ENCODE results near the gene DMD.
"Not testable (repeated sequence)": the region's sequence is repeated elsewhere in the genome, so short reads cannot be mapped to it uniquely, and the experiment has no call there.

Gene DMD

DNA sequence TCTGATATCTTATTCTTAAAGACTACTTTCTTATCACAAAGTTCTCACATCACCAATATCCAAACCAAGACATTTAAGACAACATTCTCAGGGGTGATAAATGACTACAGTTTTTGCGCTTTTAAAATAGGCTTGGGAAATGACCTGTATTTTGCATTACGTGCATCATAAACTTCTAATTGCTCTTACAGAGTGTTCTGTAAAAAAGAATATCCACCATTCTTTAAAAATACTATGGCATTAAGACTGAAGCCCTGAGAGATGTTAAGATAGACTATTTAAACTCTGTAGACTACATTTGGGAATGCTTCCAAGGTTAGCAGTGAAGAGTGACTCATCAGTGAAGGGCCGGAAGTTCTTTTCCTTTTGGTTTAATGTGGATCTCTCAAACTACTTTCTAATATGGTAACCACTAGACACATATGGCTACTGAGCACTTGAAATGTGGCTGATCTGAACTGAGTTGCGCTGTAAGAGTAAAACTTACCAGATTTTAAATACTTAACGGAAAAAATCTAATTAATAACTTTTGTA is 1620.7 kb downstream of the DMD start:
- Histone ChIP-seq H3K36me3 (ENCODE audit: control insufficient read depth, insufficient read depth, low read length) (no peaks in the 10 kb centered on the region), H3K4me1 (ENCODE audit: control insufficient read depth, insufficient read depth, low read length) (no peaks in the 10 kb centered on the region), H3K27me3 (ENCODE audit: control insufficient read depth, insufficient read depth, low read length) (no peaks in the 10 kb centered on the region), H3K9me3 (ENCODE audit: control insufficient read depth, low read length) (no peaks in the 10 kb centered on the region), H3K9ac (ENCODE audit: low read length) (no peak overlapping the region), H3K4me3 (ENCODE audit: low read length) (no peak overlapping the region)

DNA sequence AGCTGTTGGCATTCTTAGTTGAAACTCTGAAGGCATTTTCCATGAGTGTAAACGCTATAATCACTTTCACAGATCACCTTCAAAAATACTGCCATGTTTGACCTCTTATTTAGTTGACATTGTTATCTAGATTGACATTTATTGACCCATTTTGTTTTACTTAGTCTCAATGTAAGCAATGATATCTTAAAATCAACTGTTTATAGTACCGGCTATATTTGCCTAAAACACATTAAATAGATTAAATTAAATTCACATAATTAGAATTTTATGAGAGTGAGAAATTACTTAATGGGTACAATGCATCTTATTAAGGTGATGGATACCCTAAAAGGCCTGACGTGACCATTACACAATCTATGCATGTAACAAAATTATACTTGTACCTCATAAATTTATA is 1621.8 kb downstream of the DMD start:
- H3K27me3 ChIP-seq (ENCODE audit: control insufficient read depth, insufficient read depth, low read length), result no peaks in the 10 kb centered on the region
- H3K4me1 ChIP-seq (ENCODE audit: control insufficient read depth, insufficient read depth, low read length), result no peaks in the 10 kb centered on the region
- H3K9me3 ChIP-seq (ENCODE audit: control insufficient read depth, low read length), result no peaks in the 10 kb centered on the region
- H3K36me3 ChIP-seq (ENCODE audit: control insufficient read depth, insufficient read depth, low read length), result no peaks in the 10 kb centered on the region
- no peak overlapping the region for H3K9ac ChIP-seq (ENCODE audit: low read length)
- H3K4me3 ChIP-seq (ENCODE audit: low read length), result no peak overlapping the region

DNA sequence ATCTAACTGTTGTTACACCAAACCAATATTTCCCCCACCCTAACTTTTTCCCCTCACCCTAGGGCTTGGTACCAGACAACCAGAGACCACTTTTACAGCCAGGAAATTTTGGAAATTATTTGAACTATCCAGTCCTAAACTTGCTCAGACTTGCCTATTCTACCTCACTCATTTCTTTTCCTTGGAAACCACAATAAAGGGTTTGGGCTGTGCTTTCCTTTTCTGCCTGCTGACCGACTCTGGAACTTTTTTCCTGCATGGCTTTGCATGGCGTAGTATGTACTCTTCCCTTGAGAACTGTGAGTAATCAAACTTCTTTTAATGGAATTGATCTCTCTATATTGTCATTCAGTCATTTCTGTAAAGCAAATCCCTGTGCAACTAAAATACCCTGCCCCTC is 1623.0 kb downstream of the DMD start:
- H3K9ac ChIP-seq (ENCODE audit: low read length), result no peak overlapping the region
- H3K4me3 ChIP-seq (ENCODE audit: low read length), result no peak overlapping the region
- no peaks in the 10 kb centered on the region for H3K4me1 ChIP-seq (ENCODE audit: control insufficient read depth, insufficient read depth, low read length)
- no peaks in the 10 kb centered on the region for H3K27me3 ChIP-seq (ENCODE audit: control insufficient read depth, insufficient read depth, low read length)
- H3K36me3 ChIP-seq (ENCODE audit: control insufficient read depth, insufficient read depth, low read length), result no peaks in the 10 kb centered on the region
- H3K9me3 ChIP-seq (ENCODE audit: control insufficient read depth, low read length), result no peaks in the 10 kb centered on the region

DNA sequence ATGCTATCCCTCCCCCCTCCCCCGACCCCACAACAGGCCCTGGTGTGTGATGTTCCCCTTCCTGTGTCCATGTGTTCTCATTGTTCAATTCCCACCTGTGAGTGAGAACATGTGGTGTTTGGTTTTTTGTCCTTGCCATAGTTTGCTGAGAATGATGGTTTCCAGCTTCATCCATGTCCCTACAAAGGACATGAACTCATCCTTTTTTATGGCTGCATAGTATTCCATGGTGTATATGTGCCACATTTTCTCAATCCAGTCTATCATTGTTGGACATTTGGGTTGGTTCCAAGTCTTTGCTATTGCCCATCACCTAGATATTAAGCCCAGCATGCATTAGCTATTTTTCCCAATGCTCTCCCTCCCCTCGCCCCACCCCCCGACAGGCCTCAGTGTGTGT is 1627.5 kb downstream of the DMD start:
- not testable (repeated sequence) for H3K9me3 ChIP-seq (ENCODE audit: control insufficient read depth, low read length); H3K27me3 ChIP-seq (ENCODE audit: control insufficient read depth, insufficient read depth, low read length)

DNA sequence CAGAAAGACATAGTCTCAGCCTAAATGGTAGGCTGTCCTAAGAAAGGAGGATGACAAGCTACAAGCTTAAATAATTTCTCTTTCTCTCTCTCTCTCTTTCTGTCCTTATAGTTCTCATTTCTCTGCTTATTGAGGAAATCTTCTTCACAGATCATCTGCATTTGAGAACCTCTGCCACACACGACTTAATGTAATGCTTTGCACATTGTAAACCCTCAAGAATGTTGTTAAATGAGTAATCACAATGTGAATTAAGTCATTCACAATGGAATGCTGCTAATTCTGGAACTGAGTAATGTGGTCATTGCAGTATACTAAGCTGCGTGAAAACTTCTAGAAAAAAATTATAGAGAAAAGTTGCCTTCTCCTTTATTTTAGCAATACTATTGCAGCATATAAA is 1630.6 kb downstream of the DMD start:
- no peak overlapping the region for H3K9ac ChIP-seq (ENCODE audit: low read length)
- H3K9me3 ChIP-seq (ENCODE audit: control insufficient read depth, low read length), result no peaks in the 10 kb centered on the region

More for the DNA sequence above, 1627.5 kb downstream of the DMD start:
- H3K4me3 ChIP-seq (ENCODE audit: low read length); H3K4me1 ChIP-seq (ENCODE audit: control insufficient read depth, insufficient read depth, low read length); H3K36me3 ChIP-seq (ENCODE audit: control insufficient read depth, insufficient read depth, low read length); H3K9ac ChIP-seq (ENCODE audit: low read length): not testable (repeated sequence)

DNA sequence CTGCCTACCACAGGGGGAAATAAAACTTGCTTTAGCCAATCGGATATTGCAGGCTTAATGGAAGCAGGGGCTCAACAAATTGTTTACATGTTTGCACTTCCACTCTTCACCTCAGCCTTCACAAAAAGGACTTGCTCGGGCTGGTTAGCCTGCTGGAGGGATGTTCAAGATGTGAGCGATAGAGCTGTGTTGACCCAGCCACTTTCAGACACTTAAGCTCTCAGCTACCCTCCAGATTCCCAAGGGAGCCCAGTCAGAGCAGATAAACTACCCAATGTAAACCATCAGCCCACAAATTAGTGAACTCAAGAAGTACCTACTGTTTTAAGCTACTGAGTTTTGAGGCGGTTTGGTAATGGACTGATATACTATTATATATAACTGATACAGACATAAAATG is 1631.1 kb downstream of the DMD start:
- Histone ChIP-seq H3K36me3 (ENCODE audit: control insufficient read depth, insufficient read depth, low read length) (no peaks in the 10 kb centered on the region), H3K9me3 (ENCODE audit: control insufficient read depth, low read length) (no peaks in the 10 kb centered on the region), H3K9ac (ENCODE audit: low read length) (no peak overlapping the region), H3K4me3 (ENCODE audit: low read length) (no peak overlapping the region), H3K4me1 (ENCODE audit: control insufficient read depth, insufficient read depth, low read length) (no peaks in the 10 kb centered on the region), H3K27me3 (ENCODE audit: control insufficient read depth, insufficient read depth, low read length) (no peaks in the 10 kb centered on the region)

More for the DNA sequence above, 1630.6 kb downstream of the DMD start:
- Histone ChIP-seq H3K27me3 (ENCODE audit: control insufficient read depth, insufficient read depth, low read length) (no peaks in the 10 kb centered on the region), H3K4me3 (ENCODE audit: low read length) (no peak overlapping the region), H3K36me3 (ENCODE audit: control insufficient read depth, insufficient read depth, low read length) (no peaks in the 10 kb centered on the region), H3K4me1 (ENCODE audit: control insufficient read depth, insufficient read depth, low read length) (no peaks in the 10 kb centered on the region)

DNA sequence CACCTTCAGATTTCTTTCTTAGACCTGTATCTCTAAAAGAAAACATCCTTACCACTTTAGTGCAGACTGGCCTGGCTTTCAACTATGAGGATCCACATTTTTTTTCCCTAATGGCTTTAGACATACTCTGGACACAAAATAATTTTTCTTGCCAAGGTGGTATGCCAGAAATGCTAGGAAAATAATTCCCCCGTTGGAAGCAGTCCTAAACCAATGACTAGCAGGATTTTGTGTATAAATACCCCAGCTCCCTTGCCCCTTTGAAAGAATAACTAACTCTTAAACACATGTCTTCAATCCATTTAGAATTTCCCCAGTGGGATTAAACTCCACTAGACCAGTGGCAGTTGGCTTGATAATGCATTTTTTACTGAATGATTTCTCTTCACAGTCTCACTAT is 1639.0 kb downstream of the DMD start:
- H3K27me3 ChIP-seq (ENCODE audit: control insufficient read depth, insufficient read depth, low read length), result no peaks in the 10 kb centered on the region
- no peak overlapping the region for H3K4me3 ChIP-seq (ENCODE audit: low read length)
- no peaks in the 10 kb centered on the region for H3K9me3 ChIP-seq (ENCODE audit: control insufficient read depth, low read length)
- no peaks in the 10 kb centered on the region for H3K4me1 ChIP-seq (ENCODE audit: control insufficient read depth, insufficient read depth, low read length)
- no peak overlapping the region for H3K9ac ChIP-seq (ENCODE audit: low read length)
- no peaks in the 10 kb centered on the region for H3K36me3 ChIP-seq (ENCODE audit: control insufficient read depth, insufficient read depth, low read length)

DNA sequence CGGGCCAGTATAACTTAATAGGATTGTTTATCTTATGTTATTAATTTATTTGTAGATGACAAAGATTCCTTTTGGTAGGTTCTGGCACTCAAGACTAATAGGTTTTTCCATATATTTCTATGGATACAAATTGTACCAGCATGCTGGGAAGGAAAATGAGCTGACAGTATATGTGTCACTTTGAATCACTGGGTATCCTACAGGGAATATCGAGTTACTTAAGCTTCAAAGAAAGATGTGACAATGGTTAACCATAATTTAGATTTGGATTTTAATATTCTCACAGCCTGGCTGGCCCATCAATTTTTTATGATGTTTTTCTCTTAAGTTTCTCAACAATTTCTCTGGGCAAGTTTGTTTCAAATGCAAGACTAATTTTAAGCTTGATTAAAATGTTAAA is 1640.7 kb downstream of the DMD start:
- no peaks in the 10 kb centered on the region for H3K27me3 ChIP-seq (ENCODE audit: control insufficient read depth, insufficient read depth, low read length)
- H3K4me3 ChIP-seq (ENCODE audit: low read length), result no peak overlapping the region
- no peaks in the 10 kb centered on the region for H3K36me3 ChIP-seq (ENCODE audit: control insufficient read depth, insufficient read depth, low read length)
- H3K9ac ChIP-seq (ENCODE audit: low read length), result no peak overlapping the region
- H3K4me1 ChIP-seq (ENCODE audit: control insufficient read depth, insufficient read depth, low read length), result no peaks in the 10 kb centered on the region
- no peaks in the 10 kb centered on the region for H3K9me3 ChIP-seq (ENCODE audit: control insufficient read depth, low read length)

DNA sequence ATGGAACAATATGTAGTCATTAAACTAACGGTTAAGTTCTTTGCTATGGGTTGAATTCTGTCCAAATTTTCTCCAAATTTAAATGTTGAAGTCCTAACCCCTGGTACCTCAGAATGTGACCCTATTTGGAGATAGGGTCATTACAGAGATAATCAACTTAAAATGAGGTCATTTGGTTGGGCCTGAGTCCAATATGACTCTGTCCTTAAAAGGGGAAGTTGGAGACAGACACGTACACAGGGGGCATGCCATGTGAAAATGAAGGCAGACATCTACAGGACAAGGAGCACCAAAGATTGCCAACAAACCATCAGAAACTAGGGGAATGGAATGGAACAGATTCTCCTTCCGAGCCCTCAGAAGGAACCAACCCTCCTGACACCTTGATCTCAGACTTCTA is 1647.6 kb downstream of the DMD start:
- Histone ChIP-seq H3K4me1 (ENCODE audit: control insufficient read depth, insufficient read depth, low read length) (no peaks in the 10 kb centered on the region), H3K27me3 (ENCODE audit: control insufficient read depth, insufficient read depth, low read length) (no peaks in the 10 kb centered on the region), H3K9ac (ENCODE audit: low read length) (no peak overlapping the region), H3K4me3 (ENCODE audit: low read length) (no peak overlapping the region), H3K36me3 (ENCODE audit: control insufficient read depth, insufficient read depth, low read length) (no peaks in the 10 kb centered on the region), H3K9me3 (ENCODE audit: control insufficient read depth, low read length) (no peaks in the 10 kb centered on the region)

DNA sequence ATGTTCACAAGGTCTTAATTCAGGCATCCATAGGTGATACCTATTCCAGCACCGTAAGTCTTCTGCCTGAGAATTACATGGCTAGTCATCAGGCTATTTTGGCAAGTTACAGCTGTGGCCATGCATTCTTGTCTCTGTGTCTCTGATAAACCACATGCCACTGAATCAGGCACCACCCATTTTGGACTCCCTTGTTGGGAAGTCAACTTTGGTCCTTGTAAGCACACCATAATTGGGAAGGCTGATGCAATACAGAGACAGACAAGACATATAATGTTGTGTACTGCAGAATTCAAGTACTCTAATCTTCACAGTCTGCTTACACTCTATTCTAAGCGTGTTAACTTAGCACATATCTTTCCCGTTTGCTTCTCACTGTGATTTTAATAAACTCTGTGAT is 1655.8 kb downstream of the DMD start:
- Histone ChIP-seq H3K9me3 (ENCODE audit: control insufficient read depth, low read length) (no peaks in the 10 kb centered on the region), H3K9ac (ENCODE audit: low read length) (no peak overlapping the region), H3K36me3 (ENCODE audit: control insufficient read depth, insufficient read depth, low read length) (no peaks in the 10 kb centered on the region), H3K4me1 (ENCODE audit: control insufficient read depth, insufficient read depth, low read length) (no peaks in the 10 kb centered on the region), H3K4me3 (ENCODE audit: low read length) (no peak overlapping the region), H3K27me3 (ENCODE audit: control insufficient read depth, insufficient read depth, low read length) (no peaks in the 10 kb centered on the region)

DNA sequence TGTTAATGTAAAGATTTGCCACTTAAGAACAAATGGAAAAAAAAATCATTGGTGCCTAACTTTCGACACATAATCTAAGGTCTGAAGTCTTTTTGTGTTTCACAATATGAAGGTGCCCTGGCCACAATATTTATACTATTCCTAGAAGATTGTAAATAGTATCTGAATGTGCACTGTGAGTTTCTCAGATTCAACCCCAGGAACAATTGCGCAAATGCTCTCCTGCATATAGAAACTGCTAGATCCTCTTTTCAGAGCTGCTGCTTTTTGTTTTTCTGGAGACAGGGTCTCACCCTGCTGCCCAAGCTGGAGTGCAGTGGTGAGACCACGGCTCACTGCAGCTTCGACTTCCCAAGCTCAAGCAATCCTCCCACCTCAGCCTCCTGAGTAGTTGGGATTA is 1659.4 kb downstream of the DMD start:
- Histone ChIP-seq H3K4me1 (ENCODE audit: control insufficient read depth, insufficient read depth, low read length) (no peaks in the 10 kb centered on the region), H3K36me3 (ENCODE audit: control insufficient read depth, insufficient read depth, low read length) (no peaks in the 10 kb centered on the region), H3K9me3 (ENCODE audit: control insufficient read depth, low read length) (no peaks in the 10 kb centered on the region), H3K4me3 (ENCODE audit: low read length) (no peak overlapping the region), H3K27me3 (ENCODE audit: control insufficient read depth, insufficient read depth, low read length) (no peaks in the 10 kb centered on the region), H3K9ac (ENCODE audit: low read length) (no peak overlapping the region)

DNA sequence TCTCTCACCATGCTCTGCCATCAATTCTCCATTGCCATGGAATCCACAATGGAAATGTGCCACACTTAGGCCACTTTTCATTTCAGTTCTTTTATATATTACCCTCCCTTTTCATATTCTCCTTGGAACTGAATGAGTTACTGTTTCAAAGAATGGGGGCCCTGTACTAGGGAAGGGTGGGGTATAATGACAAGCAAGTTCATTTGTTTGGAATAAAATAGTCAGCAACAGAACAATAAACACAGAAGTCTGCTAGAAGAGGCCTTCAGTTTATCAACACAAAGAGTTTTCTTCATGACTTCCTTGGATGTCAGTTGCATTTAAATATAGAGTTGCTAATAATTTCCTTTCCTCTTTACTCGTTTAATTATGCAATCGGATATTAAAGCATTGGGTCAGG is 1661.2 kb downstream of the DMD start:
- no peak overlapping the region for H3K9ac ChIP-seq (ENCODE audit: low read length)
- no peaks in the 10 kb centered on the region for H3K9me3 ChIP-seq (ENCODE audit: control insufficient read depth, low read length)
- no peak overlapping the region for H3K4me3 ChIP-seq (ENCODE audit: low read length)
- H3K4me1 ChIP-seq (ENCODE audit: control insufficient read depth, insufficient read depth, low read length), result no peaks in the 10 kb centered on the region
- H3K27me3 ChIP-seq (ENCODE audit: control insufficient read depth, insufficient read depth, low read length), result no peaks in the 10 kb centered on the region
- H3K36me3 ChIP-seq (ENCODE audit: control insufficient read depth, insufficient read depth, low read length), result no peaks in the 10 kb centered on the region

DNA sequence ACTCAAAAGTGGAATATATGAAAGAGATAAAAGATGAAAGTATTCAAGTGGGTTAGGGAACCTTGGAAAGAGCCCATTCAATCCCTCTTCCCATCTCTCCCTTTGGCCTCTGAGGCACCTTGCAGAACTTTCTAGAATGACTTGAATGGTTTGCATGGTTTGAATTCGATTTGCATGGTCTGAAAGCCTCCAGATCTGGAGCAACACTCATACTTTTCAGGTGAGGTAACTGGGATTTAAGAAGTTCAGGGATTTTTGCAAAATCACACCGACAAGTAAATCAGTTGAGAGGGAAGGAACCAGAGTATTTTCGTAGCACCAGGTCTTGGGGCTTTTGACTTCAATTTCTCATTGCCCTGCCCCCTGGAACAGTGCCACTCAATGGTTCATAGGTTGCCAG is 1663.5 kb downstream of the DMD start:
- no peaks in the 10 kb centered on the region for H3K27me3 ChIP-seq (ENCODE audit: control insufficient read depth, insufficient read depth, low read length)
- no peaks in the 10 kb centered on the region for H3K36me3 ChIP-seq (ENCODE audit: control insufficient read depth, insufficient read depth, low read length)
- no peak overlapping the region for H3K4me3 ChIP-seq (ENCODE audit: low read length)
- H3K4me1 ChIP-seq (ENCODE audit: control insufficient read depth, insufficient read depth, low read length), result no peaks in the 10 kb centered on the region
- H3K9ac ChIP-seq (ENCODE audit: low read length), result no peak overlapping the region
- no peaks in the 10 kb centered on the region for H3K9me3 ChIP-seq (ENCODE audit: control insufficient read depth, low read length)

Data from mucosa of stomach (tissue), 1 donor.